Choroid plexus epithelial cell (primary cell): ENCODE measurements around the gene PGBD1.

ENCODE experiments used
- DNase-seq: peaks from one replicate; pipeline ENCODE4 v3.0.0-alpha.2; 2010; ENCODE audit warnings: low read depth
- H3K4me3 ChIP-seq: 2 replicates; pipeline ENCODE4 v1.5.1; 2011; ENCODE audit warnings: low read depth, mild to moderate bottlenecking, control low read depth, low read length, moderate library complexity
- TF ChIP-seq, protein P1 (sequence below): conservative IDR thresholded peaks from 2 replicates; pipeline ENCODE4 v1.5.1; 2011; ENCODE audit warnings: low read depth, mild to moderate bottlenecking, control low read depth, inconsistent platforms, low read length, moderate library complexity

PGBD1 gene

GRCh38 chr6:28258877-28259777 is 22.2 kb upstream of the PGBD1 start, which contains the start of gene NKAPL:
NKAPL (plus strand) TSS chr6:28259297; CDS start chr6:28259372, 75 bp downstream.
- peak; percentile 89 for DNase-seq
- peak within 1 kb of the TSS; percentile 56 for H3K4me3 ChIP-seq
- TF ChIP-seq, protein P1, sequence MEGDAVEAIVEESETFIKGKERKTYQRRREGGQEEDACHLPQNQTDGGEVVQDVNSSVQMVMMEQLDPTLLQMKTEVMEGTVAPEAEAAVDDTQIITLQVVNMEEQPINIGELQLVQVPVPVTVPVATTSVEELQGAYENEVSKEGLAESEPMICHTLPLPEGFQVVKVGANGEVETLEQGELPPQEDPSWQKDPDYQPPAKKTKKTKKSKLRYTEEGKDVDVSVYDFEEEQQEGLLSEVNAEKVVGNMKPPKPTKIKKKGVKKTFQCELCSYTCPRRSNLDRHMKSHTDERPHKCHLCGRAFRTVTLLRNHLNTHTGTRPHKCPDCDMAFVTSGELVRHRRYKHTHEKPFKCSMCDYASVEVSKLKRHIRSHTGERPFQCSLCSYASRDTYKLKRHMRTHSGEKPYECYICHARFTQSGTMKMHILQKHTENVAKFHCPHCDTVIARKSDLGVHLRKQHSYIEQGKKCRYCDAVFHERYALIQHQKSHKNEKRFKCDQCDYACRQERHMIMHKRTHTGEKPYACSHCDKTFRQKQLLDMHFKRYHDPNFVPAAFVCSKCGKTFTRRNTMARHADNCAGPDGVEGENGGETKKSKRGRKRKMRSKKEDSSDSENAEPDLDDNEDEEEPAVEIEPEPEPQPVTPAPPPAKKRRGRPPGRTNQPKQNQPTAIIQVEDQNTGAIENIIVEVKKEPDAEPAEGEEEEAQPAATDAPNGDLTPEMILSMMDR: no peak

DNA sequence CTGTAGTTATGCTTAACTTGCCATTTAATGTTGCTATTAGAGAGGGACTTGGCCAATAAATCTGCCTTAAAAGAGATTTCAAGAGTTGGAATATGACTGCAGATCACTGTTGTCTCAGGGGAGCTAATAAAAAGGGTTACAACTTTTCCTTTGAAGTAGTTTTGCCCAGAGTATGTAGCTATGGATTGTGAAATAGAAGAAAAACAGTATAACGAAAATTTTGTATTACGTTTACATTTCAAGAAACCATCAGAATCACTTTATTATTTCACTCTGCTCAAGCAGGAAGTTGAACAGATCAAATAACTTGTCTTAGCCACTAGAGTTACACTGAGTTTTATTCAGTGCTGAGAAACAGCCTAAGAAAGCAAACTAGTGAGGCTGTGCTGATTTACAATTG is 17.4 kb upstream of the PGBD1 start:
- DNase-seq: peak; percentile 5
- TF ChIP-seq, protein P1: no peak
- no peak overlapping the region for H3K4me3 ChIP-seq

GRCh38 chr6:28264834-28265401 is 16.5 kb upstream of the PGBD1 start:
- no peak overlapping the region for H3K4me3 ChIP-seq
- DNase-seq: no peak
- TF ChIP-seq, protein P1: no peak

DNA sequence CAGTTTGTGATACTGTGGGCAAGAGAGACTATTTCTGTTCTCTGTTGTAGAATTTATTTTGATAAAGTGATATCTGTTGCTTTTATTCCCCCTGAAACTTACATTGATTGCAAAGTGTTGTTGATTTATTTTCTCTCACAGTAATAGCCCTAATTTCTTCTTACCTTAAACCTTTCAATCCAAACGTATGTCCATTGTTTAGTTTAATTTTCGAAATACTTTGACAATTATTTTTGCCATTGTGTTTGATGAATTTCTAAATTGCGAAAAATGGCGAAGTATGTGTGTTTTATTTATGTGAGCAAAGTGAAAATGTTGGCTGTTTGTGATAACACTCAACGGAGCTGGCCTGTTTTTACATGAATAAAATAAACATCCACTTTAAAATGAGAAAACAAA is 14.8 kb upstream of the PGBD1 start:
- TF ChIP-seq, protein P1: no peak
- H3K4me3 ChIP-seq: peak overlapping the region; percentile 84
- DNase-seq: no peak

DNA sequence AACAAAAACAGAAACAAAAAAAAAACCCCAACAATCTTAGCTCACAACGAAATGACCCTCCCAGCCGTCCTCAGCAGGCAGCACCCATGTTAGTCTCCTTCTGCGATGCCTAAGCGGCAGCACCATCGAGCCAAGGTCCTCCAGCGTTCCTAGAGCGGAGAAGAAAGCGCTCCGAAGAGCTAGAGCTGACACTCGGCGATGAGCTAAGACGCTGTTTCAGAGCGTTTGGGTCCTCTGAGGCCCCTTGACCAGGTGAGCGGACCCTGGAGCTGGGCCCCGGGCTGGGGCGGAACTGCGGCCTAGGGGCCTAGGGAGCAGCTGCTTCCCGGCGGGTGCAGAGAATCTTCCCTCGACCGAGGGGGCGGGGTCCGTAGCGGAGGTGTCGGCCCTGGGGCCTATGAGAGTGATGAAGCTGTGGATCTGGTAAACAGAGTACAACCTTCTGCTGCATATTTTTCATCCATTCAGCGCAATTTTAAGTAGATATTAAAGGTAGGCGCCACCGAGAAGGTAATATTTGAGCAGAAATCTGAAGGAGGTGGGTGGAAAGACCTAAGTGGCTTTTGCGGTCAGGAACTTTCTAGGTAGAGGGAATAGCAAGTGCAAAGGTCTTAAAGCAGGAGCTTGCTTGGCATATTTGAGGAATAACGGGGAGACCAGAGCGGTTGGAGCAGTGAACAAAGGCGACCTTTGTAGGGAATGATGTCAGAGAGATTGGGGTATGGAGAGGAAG is 14.2 kb upstream of the PGBD1 start, which contains the start of gene ZSCAN26:
Gene ZSCAN26, plus strand, starts transcription at position 182 of the 733 bp plus-strand sequence. CDS start 4,777 bp downstream, outside the sequence.
- peak; percentile 92 for DNase-seq
- peak within 1 kb of the TSS; percentile 84 for H3K4me3 ChIP-seq
- TF ChIP-seq, protein P1: no peak

- TF ChIP-seq, protein P1: no peak
- peak overlapping the region; percentile 84 for H3K4me3 ChIP-seq
These were observed 13.7 kb upstream of the PGBD1 start for GRCh38 chr6:28267695-28268059.

More at GRCh38 chr6:28267695-28268059, 13.7 kb upstream of the PGBD1 start:
- no peak for DNase-seq
